HepG2 (cell line): ENCODE data around the gene TUT7. TPM values are rescaled to one million over a fixed set of nuclear protein-coding genes. Genes with fewer than 3 reads are reported as not detected.
A peak's percentile ranks its signal among the peaks of the same experiment; 100 is the strongest.

Source experiments
- AGO2 ChIP-seq: fragments of 200-400 bp; formaldehyde crosslinking; optimal IDR thresholded peaks from 2 replicates; pipeline ENCODE3; 2017; ENCODE audit warnings: mild to moderate bottlenecking, low read depth, low read length, moderate library complexity
- DMAP1 ChIP-seq: IDR thresholded peaks from 2 replicates; pipeline ENCODE4 v1.6.1; 2016
- HNF1B ChIP-seq: sonication (generic); formaldehyde crosslinking; IDR thresholded peaks from 2 replicates; pipeline ENCODE4 v1.5.1; 2020; ENCODE audit warnings: mild to moderate bottlenecking, moderate library complexity, missing genetic modification reagents
- JUN ChIP-seq: sonication (generic); formaldehyde crosslinking; IDR thresholded peaks from 2 replicates; pipeline ENCODE4 v1.4.0; 2020; ENCODE audit warnings: mild to moderate bottlenecking, missing genetic modification reagents
- NFKB2 ChIP-seq: sonication (generic); formaldehyde crosslinking; IDR thresholded peaks from 2 replicates; pipeline ENCODE4 v1.4.0; 2020; ENCODE audit warnings: missing genetic modification reagents, borderline replicate concordance
- NKX3-1 ChIP-seq: sonication (generic); formaldehyde crosslinking; IDR thresholded peaks from 2 replicates; pipeline ENCODE4 v1.5.0; 2020; ENCODE audit warnings: missing genetic modification reagents
- NR3C1 ChIP-seq: sonication (generic); formaldehyde crosslinking; IDR thresholded peaks from 2 replicates; pipeline ENCODE4 v1.4.0; 2020; ENCODE audit warnings: missing genetic modification reagents
- PHF5A ChIP-seq: IDR thresholded peaks from one replicate; pipeline ENCODE4 v1.6.1; 2018; ENCODE audit warnings: low read depth, missing genetic modification reagents; ENCODE audit not compliant: unreplicated experiment
- PLRG1 ChIP-seq: fragments of 450-650 bp; conservative IDR thresholded peaks from 2 replicates; pipeline ENCODE4 v1.6.1; 2016
- STAG1 ChIP-seq: sonication (generic); formaldehyde crosslinking; IDR thresholded peaks from 2 replicates; pipeline ENCODE4 v1.4.0; 2020; ENCODE audit warnings: missing genetic modification reagents
- TARDBP ChIP-seq: sonication (generic); formaldehyde crosslinking; IDR thresholded peaks from 2 replicates; pipeline ENCODE4 v1.8.0; 2022; ENCODE audit warnings: mild to moderate bottlenecking, missing genetic modification reagents
- ZFP36L1 ChIP-seq: sonication (generic); formaldehyde crosslinking; IDR thresholded peaks from 2 replicates; pipeline ENCODE4 v1.8.0; 2022; ENCODE audit warnings: mild to moderate bottlenecking, missing genetic modification reagents, moderate library complexity
- ZNF33B ChIP-seq: sonication (generic); formaldehyde crosslinking; IDR thresholded peaks from 2 replicates; pipeline ENCODE4 v1.5.1; 2020; ENCODE audit warnings: mild to moderate bottlenecking, missing genetic modification reagents
- ZNF441 ChIP-seq: sonication (generic); formaldehyde crosslinking; IDR thresholded peaks from 2 replicates; pipeline ENCODE4 v1.7.0; 2021; ENCODE audit warnings: missing genetic modification reagents, borderline replicate concordance
- ZNF562 ChIP-seq: sonication (generic); formaldehyde crosslinking; IDR thresholded peaks from 2 replicates; pipeline ENCODE4 v1.8.0; 2022; ENCODE audit warnings: missing genetic modification reagents, borderline replicate concordance
- ZNF781 ChIP-seq: sonication (generic); formaldehyde crosslinking; IDR thresholded peaks from 2 replicates; pipeline ENCODE4 v1.5.1; 2020; ENCODE audit warnings: borderline replicate concordance, mild to moderate bottlenecking, missing genetic modification reagents; ENCODE audit errors: not compliant biosample characterization
- ZZZ3 ChIP-seq: sonication (generic); formaldehyde crosslinking; IDR thresholded peaks from 2 replicates; pipeline ENCODE4 v1.4.0; 2020; ENCODE audit warnings: missing genetic modification reagents, mild to moderate bottlenecking, borderline replicate concordance
- polyA plus RNA-seq, 8 experiments: library from polyadenylated mRNA; depleted of rRNA in 3 of 8; stranded (reverse) in 7 of 8; unstranded in 1 of 8; fragments of >200 nt; fragmentation: Illumina TruSeq in 4 of 8; extraction: Trizol in 4 of 8; gene quantifications; 2 replicates each; pipeline versions ENCODE4 v1.2.1 to v1.2.3, GENCODE V29; 2011 to 2016; ENCODE audit warnings: low read depth in 4 of 8, missing spikeins in 1 of 8, mixed read lengths in 1 of 8; ENCODE audit not compliant: insufficient read depth in 1 of 8
- total RNA-seq, 5 experiments: library from RNA; depleted of rRNA; stranded (reverse); fragments of >200 nt; fragmentation: Illumina TruSeq; extraction: Trizol; gene quantifications; 2 replicates each; pipeline ENCODE4 v1.2.3, GENCODE V29; 2016; ENCODE audit warnings: low read depth in 1 of 5
- TF ChIP-seq, protein P1 (sequence below): sonication (generic); formaldehyde crosslinking; IDR thresholded peaks from 2 replicates; pipeline ENCODE4 v1.8.0; 2022; ENCODE audit warnings: mild to moderate bottlenecking, missing genetic modification reagents; ENCODE audit not compliant: insufficient replicate concordance
- TF ChIP-seq, protein P2 (sequence below): sonication (generic); formaldehyde crosslinking; conservative IDR thresholded peaks from 2 replicates; pipeline ENCODE4 v1.4.0; 2020; ENCODE audit warnings: missing genetic modification reagents
- TF ChIP-seq, protein P3 (sequence below): IDR thresholded peaks from 2 replicates; pipeline ENCODE4 v1.6.1; 2016; ENCODE audit warnings: low read depth, borderline replicate concordance
- TF ChIP-seq, protein P4 (sequence below): sonication (generic); formaldehyde crosslinking; IDR thresholded peaks from 2 replicates; pipeline ENCODE4 v1.4.0; 2020; ENCODE audit warnings: low read depth, missing genetic modification reagents

Gene TUT7
- total and polyA plus RNA-seq, 2 of the 13 experiments (the other 11 are each of a cell fraction or from before 2014, with no cell fraction given) = 12.0 to 19.4 TPM

DNA sequence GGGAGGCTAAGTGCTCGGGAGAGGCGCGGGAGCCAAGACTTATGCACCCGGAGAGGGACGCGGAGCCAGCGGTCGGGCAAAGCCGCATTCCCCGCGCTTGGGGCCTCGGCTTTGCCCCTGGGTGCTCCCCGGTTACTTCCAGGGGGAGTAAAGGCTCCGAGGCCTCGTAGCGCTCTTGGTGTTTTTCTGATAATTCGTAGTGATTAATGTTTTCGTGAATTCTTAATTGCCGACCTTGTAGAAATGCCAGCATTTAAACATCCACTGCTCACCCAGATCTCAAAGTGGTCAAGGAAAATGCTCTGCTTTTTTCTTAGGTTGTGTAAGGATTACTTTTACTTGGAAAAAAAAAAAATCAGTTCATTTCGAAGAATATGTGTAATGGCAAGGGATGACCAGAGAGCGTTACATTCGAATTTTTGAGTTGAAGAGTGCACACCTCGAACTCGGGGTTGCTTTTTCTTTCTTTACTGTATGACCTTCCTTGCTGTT lies 654 bp upstream of the TUT7 start (continued):
- TF ChIP-seq, protein P1, sequence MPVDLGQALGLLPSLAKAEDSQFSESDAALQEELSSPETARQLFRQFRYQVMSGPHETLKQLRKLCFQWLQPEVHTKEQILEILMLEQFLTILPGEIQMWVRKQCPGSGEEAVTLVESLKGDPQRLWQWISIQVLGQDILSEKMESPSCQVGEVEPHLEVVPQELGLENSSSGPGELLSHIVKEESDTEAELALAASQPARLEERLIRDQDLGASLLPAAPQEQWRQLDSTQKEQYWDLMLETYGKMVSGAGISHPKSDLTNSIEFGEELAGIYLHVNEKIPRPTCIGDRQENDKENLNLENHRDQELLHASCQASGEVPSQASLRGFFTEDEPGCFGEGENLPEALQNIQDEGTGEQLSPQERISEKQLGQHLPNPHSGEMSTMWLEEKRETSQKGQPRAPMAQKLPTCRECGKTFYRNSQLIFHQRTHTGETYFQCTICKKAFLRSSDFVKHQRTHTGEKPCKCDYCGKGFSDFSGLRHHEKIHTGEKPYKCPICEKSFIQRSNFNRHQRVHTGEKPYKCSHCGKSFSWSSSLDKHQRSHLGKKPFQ = no peak
- TF ChIP-seq NFKB2 (CRISPR knock-in tag) = 0 out of 2 replicates have a peak, but pooled peaks have one; percentile 4
- peak; percentile 10 for TF ChIP-seq AGO2
- 0 out of 2 replicates have a peak, but pooled peaks have one; percentile 38 for TF ChIP-seq ZNF33B (CRISPR knock-in tag)
- TF ChIP-seq JUN = 0 out of 2 replicates have a peak, but pooled peaks have one; percentile 1
- TF ChIP-seq TARDBP (CRISPR knock-in tag) = no peak
- TF ChIP-seq, protein P2, sequence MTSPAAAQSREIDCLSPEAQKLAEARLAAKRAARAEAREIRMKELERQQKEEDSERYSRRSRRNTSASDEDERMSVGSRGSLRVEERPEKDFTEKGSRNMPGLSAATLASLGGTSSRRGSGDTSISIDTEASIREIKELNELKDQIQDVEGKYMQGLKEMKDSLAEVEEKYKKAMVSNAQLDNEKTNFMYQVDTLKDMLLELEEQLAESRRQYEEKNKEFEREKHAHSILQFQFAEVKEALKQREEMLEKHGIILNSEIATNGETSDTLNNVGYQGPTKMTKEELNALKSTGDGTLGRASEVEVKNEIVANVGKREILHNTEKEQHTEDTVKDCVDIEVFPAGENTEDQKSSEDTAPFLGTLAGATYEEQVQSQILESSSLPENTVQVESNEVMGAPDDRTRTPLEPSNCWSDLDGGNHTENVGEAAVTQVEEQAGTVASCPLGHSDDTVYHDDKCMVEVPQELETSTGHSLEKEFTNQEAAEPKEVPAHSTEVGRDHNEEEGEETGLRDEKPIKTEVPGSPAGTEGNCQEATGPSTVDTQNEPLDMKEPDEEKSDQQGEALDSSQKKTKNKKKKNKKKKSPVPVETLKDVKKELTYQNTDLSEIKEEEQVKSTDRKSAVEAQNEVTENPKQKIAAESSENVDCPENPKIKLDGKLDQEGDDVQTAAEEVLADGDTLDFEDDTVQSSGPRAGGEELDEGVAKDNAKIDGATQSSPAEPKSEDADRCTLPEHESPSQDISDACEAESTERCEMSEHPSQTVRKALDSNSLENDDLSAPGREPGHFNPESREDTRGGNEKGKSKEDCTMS (CRISPR knock-in tag) = no peak
- 0 out of 2 replicates have a peak, but pooled peaks have one; percentile 2 for TF ChIP-seq HNF1B (CRISPR knock-in tag)
- TF ChIP-seq ZNF781 (CRISPR knock-in tag) = no peak
- TF ChIP-seq PHF5A = no peak
- TF ChIP-seq NR3C1 (CRISPR knock-in tag) = no peak
- no peak for TF ChIP-seq PLRG1
- 0 out of 2 replicates have a peak, but pooled peaks have one; percentile 12 for TF ChIP-seq DMAP1 (CRISPR knock-in tag)
- peak; percentile 2; the same call in 1 of the 2 replicates for TF ChIP-seq ZZZ3 (CRISPR knock-in tag)
- no peak for TF ChIP-seq NKX3-1 (CRISPR knock-in tag)
- no peak; the same call in 1 of the 2 replicates for TF ChIP-seq ZNF562 (CRISPR knock-in tag)
- peak; percentile 13; the same call in 1 of the 2 replicates for TF ChIP-seq ZFP36L1 (CRISPR knock-in tag)
- TF ChIP-seq, protein P3, sequence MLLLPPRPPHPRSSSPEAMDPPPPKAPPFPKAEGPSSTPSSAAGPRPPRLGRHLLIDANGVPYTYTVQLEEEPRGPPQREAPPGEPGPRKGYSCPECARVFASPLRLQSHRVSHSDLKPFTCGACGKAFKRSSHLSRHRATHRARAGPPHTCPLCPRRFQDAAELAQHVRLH (CRISPR knock-in tag) = no peak
- TF ChIP-seq, protein P4, sequence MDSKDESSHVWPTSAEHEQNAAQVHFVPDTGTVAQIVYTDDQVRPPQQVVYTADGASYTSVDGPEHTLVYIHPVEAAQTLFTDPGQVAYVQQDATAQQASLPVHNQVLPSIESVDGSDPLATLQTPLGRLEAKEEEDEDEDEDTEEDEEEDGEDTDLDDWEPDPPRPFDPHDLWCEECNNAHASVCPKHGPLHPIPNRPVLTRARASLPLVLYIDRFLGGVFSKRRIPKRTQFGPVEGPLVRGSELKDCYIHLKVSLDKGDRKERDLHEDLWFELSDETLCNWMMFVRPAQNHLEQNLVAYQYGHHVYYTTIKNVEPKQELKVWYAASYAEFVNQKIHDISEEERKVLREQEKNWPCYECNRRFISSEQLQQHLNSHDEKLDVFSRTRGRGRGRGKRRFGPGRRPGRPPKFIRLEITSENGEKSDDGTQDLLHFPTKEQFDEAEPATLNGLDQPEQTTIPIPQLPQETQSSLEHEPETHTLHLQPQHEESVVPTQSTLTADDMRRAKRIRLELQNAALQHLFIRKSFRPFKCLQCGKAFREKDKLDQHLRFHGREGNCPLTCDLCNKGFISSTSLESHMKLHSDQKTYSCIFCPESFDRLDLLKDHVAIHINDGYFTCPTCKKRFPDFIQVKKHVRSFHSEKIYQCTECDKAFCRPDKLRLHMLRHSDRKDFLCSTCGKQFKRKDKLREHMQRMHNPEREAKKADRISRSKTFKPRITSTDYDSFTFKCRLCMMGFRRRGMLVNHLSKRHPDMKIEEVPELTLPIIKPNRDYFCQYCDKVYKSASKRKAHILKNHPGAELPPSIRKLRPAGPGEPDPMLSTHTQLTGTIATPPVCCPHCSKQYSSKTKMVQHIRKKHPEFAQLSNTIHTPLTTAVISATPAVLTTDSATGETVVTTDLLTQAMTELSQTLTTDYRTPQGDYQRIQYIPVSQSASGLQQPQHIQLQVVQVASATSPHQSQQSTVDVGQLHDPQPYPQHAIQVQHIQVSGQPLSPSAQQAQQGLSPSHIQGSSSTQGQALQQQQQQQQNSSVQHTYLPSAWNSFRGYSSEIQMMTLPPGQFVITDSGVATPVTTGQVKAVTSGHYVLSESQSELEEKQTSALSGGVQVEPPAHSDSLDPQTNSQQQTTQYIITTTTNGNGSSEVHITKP (CRISPR knock-in tag) = no peak
- TF ChIP-seq STAG1 (CRISPR knock-in tag) = no peak
- TF ChIP-seq ZNF441 (CRISPR knock-in tag) = peak; percentile 11; the same call in 1 of the 2 replicates
